H1 (cell line): ENCODE measurements around the gene ZMYND10. TPM values are rescaled to one million over a fixed set of nuclear protein-coding genes. Genes with fewer than 3 reads are reported as not detected.

ENCODE experiments used
- CBX5 ChIP-seq: fragments of 300-800, 300-1000 bp; sonication (generic); IDR thresholded peaks from 2 replicates; pipeline ENCODE4 v1.7.1; 2016; ENCODE audit warnings: antibody characterized with exemption, low read length, low read depth
- HDAC6 ChIP-seq: IDR thresholded peaks from one replicate; pipeline ENCODE4 v1.7.1; 2012; ENCODE audit warnings: low read depth, mild to moderate bottlenecking, inconsistent platforms, low read length, moderate library complexity
- RAD21 ChIP-seq, 2 experiments: IDR thresholded peaks in 1 of 2; conservative IDR thresholded peaks in 1 of 2; 2 replicates each; pipeline ENCODE4 v1.6.1; 2011; ENCODE audit warnings: low read depth in 2 of 2, low read length in 2 of 2, improper control_type of control experiment in 1 of 2, inconsistent platforms in 1 of 2, mild to moderate bottlenecking in 1 of 2, moderate library complexity in 1 of 2
- SIN3A ChIP-seq, 2 experiments: IDR thresholded peaks in 1 of 2; conservative IDR thresholded peaks in 1 of 2; 2 replicates each; pipeline ENCODE4 v1.6.1; 2011 to 2012; ENCODE audit warnings: low read length in 2 of 2, improper control_type of control experiment in 1 of 2, low read depth in 1 of 2, mild to moderate bottlenecking in 1 of 2
- polyA plus RNA-seq, 7 experiments: library from polyadenylated mRNA; depleted of rRNA in 3 of 7; stranded (reverse) in 5 of 7; unstranded in 2 of 7; fragments of >200 nt in 5 of 7; fragments of 200-250 nt in 2 of 7; gene quantifications; 1 replicate in 5 of 7; 2 replicates in 1 of 7; 4 replicates in 1 of 7; pipeline versions ENCODE4 v1.2.1 to v1.2.3, GENCODE V29; 2011 to 2013; ENCODE audit warnings: missing spikeins in 2 of 7, mixed read lengths in 2 of 7
- total RNA-seq: library from RNA; stranded (reverse); fragmentation: NEBNext Ultra II Directional; extraction: Animal tissue kit (Norgen Biotek cat#: 25700); gene quantifications from 2 replicates; pipeline ENCODE4 v1.2.1, GENCODE V29; 2021

Gene ZMYND10
- total and polyA plus RNA-seq, 2 of the 8 experiments (the other 6 are each of a cell fraction or from before 2014, with no cell fraction given): 0.56 to 0.79 TPM

DNA sequence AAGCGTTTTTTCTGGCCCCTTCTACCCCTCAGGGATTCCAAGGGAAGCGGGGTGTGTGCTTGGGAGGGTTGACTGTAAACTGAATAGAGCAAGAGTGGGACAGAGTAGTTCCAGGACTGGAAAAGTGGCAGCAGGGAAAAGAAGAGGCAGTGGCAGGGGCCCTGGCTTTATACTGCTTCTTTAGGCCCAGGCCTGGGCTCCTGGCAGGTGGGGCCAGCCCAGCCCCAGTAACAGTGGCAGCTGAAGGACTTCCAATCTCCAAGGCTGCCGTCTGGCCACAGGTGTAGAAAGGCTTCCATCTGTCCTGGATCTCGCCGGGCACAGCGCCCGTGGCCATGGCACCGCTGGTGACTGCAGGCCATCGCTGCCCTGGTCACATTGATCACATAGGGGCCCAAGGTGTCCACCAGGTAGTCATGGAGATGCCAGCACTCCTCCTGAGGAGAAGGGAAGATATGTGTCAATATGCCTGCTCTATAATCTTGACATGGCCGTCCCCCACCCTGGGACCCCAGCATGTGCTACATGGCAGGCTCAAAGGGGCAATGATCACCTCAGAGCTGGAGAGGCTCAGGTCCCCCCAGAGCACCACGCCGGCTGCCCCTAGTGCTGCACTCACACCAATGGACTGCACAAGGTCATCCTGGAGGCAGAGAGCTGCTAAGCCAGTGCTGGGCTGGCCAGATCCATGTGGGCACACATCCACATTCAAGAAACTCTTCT is 52.3 kb downstream of the ZMYND10 start (continued):
- TF ChIP-seq HDAC6 (no peak), SIN3A (conservative IDR thresholded peaks at IDR 0.05 in 1 of 2, IDR thresholded peaks at IDR 0.05 in 1 of 2; ENCODE audit: low read depth in 1 of 2, low read length in 2 of 2) (no peak), CBX5 (no peak), RAD21 (IDR thresholded peaks at IDR 0.05 in 1 of 2, conservative IDR thresholded peaks at IDR 0.05 in 1 of 2; ENCODE audit: low read depth in 2 of 2, low read length in 2 of 2) (no peak)
- TF ChIP-seq, all 59 proteins: peak for 0
